HG02610 (cell line): ENCODE measurements around the gene FANCG.

ENCODE experiments used
- ATAC-seq: cut with Tn5 transposase; IDR thresholded peaks from one replicate; pipeline ENCODE4 v1.9.1; 2021; ENCODE audit warnings: mild to moderate bottlenecking, moderate library complexity; ENCODE audit not compliant: unreplicated experiment

FANCG gene

DNA sequence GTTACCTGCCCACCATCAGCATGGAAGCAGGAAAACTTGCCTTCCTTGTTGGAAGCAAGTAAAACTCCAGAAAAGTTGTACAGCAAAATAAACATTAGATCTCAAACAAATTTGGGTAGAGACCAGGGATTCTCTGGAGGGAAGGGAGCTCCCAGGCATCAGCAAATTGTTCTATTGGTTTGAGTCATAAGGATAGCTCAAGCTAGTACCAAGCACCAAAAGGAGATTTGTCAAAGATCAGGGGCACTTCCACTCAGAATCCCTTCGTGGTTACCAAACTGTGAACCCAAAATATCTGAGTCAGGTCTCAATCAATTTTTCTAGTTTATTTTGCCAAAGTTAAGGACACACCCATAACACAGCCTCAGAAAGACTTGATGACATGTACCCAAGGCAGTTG is 52.4 kb downstream of the FANCG start:
- no peak for ATAC-seq

- ATAC-seq = no peak
These were observed 53.1 kb downstream of the FANCG start for GRCh38 chr9:35026671-35027070.
